ENCODE measurements around the gene ICAM3. TPM values are rescaled to one million over a fixed set of nuclear protein-coding genes. Genes with fewer than 3 reads are reported as not detected.

ICAM3 gene
- total RNA-seq, 4 donors from 2014 or later, result 2.9 to 10.9 (median 5.2) TPM

- Histone ChIP-seq H3K27ac (replicated peaks in 1 of 4) (no peak overlapping the region), H3K27me3 (peaks cover 0 to 66% (median 31%) of the 10 kb centered on the region in 4 donors), H3K9me3 (no peaks in the 10 kb centered on the region), H3K36me3 (peaks cover 7 to 38% (median 27%) of the 10 kb centered on the region in 4 donors), H3K4me1 (peaks cover 34 to 44% (median 40%) of the 10 kb centered on the region in 4 donors), H3K4me3 (no peak overlapping the region)
- no peak for TF ChIP-seq EP300 (IDR thresholded peaks at IDR 0.05)
- TF ChIP-seq POLR2AphosphoS5 (IDR thresholded peaks at IDR 0.05), result no peak
- no peak for TF ChIP-seq POLR2A (IDR thresholded peaks at IDR 0.05; ENCODE audit: low read depth)
- TF ChIP-seq CTCF (IDR thresholded peaks at IDR 0.05), result no peak
- intact Hi-C loops (cut with DNase I), result no loop called here
- no peak for DNase-seq (ENCODE audit: extremely low spot score)
- 99% methylated on average over 10 of the region's 13 CpGs for WGBS
Observed at GRCh38 chr19:10284960-10285278, 54.5 kb downstream of the ICAM3 start.

- H3K27me3 ChIP-seq, result peaks cover 0 to 60% (median 25%) of the 10 kb centered on the region in 4 donors
- TF ChIP-seq EP300 (IDR thresholded peaks at IDR 0.05) (no peak), CTCF (IDR thresholded peaks at IDR 0.05) (no peak), POLR2AphosphoS5 (IDR thresholded peaks at IDR 0.05) (no peak), POLR2A (IDR thresholded peaks at IDR 0.05; ENCODE audit: low read depth) (no peak)
- no peak for DNase-seq (ENCODE audit: extremely low spot score)
- intact Hi-C loops (cut with DNase I), result no loop called here
- peaks cover 28 to 38% (median 34%) of the 10 kb centered on the region in 4 donors for H3K4me1 ChIP-seq
- no peak overlapping the region for H3K4me3 ChIP-seq
- no peak overlapping the region for H3K27ac ChIP-seq (replicated peaks in 1 of 4)
- no peaks in the 10 kb centered on the region for H3K9me3 ChIP-seq
- peaks cover 7 to 39% (median 29%) of the 10 kb centered on the region in 4 donors for H3K36me3 ChIP-seq
- 93% methylated on average over 31 of the region's 34 CpGs for WGBS
Observed at GRCh38 chr19:10284065-10284959, 55.1 kb downstream of the ICAM3 start.

Small RNA genes lying within 50 kb of the gene (small RNA-seq; reads per million reads assigned to genes)
- 0 reads per million in 3 donors for gene AC011511.1
- 0 reads per million in 3 donors for gene AC011511.4

Other genes starting within 250 kb of the ICAM3 start
- not detected for gene ANGPTL6, start 236.9 kb downstream of the ICAM3 start, total RNA-seq
- gene PPAN, start 233.3 kb downstream of the ICAM3 start, total RNA-seq, result 10 to 100 TPM; 22.7 to 39.3 (median 29.1) TPM
- gene P2RY11, start 227.9 kb downstream of the ICAM3 start, total RNA-seq, result 10 to 100 TPM in 1 of 4 donors, 1 to 10 TPM in 3; 4.9 to 11.3 (median 8.5) TPM
- 100 to 1,000 TPM; 220 to 344 (median 305) TPM for gene EIF3G, start 219.7 kb downstream of the ICAM3 start, total RNA-seq
- gene DNMT1, start 144.7 kb downstream of the ICAM3 start, total RNA-seq, result 10 to 100 TPM; 20.8 to 51.4 (median 34.8) TPM
- 10 to 100 TPM; 14.5 to 27.7 (median 20.4) TPM for gene S1PR2, start 108.3 kb downstream of the ICAM3 start, total RNA-seq
- 10 to 100 TPM; 39.9 to 78.0 (median 61.7) TPM for gene MRPL4, start 87.4 kb downstream of the ICAM3 start, total RNA-seq
- 10 to 100 TPM; 15.8 to 63.5 (median 18.4) TPM for gene ICAM1, start 68.5 kb downstream of the ICAM3 start, total RNA-seq
- under 1 TPM in 3 of 4 donors, not detected in 1; 0.29 to 0.78 (median 0.66) TPM for gene ICAM4, start 52.7 kb downstream of the ICAM3 start, total RNA-seq
- under 1 TPM; 0.23 to 0.45 (median 0.37) TPM for gene ICAM5, start 49.7 kb downstream of the ICAM3 start, total RNA-seq
- gene ZGLP1, start 29.8 kb downstream of the ICAM3 start, total RNA-seq, result 1 to 10 TPM in 3 of 4 donors, under 1 TPM in 1; 0.58 to 1.2 (median 1.2) TPM
- 10 to 100 TPM; 16.6 to 29.6 (median 26.5) TPM for gene FDX2, start 23.6 kb downstream of the ICAM3 start, total RNA-seq
- 10 to 100 TPM; 23.7 to 42.2 (median 30.2) TPM for gene RAVER1, start 6.1 kb downstream of the ICAM3 start, total RNA-seq
- 10 to 100 TPM; 50.5 to 71.6 (median 65.9) TPM for gene TYK2, start 40.9 kb upstream of the ICAM3 start, total RNA-seq
- 100 to 1,000 TPM; 131 to 176 (median 160) TPM for gene CDC37, start 63.9 kb upstream of the ICAM3 start, total RNA-seq
- 10 to 100 TPM; 11.6 to 24.5 (median 14.1) TPM for gene PDE4A, start 80.9 kb upstream of the ICAM3 start, total RNA-seq
- gene KEAP1, start 163.7 kb upstream of the ICAM3 start, total RNA-seq, result 10 to 100 TPM; 51.9 to 94.5 (median 80.6) TPM
- gene S1PR5, start 177.8 kb upstream of the ICAM3 start, total RNA-seq, result not detected
- gene ATG4D, start 204.3 kb upstream of the ICAM3 start, total RNA-seq, result 10 to 100 TPM; 18.2 to 44.1 (median 29.7) TPM
- 10 to 100 TPM; 13.7 to 23.9 (median 16.0) TPM for gene KRI1, start 226.4 kb upstream of the ICAM3 start, total RNA-seq
- gene CDKN2D, start 229.4 kb upstream of the ICAM3 start, total RNA-seq, result 10 to 100 TPM; 11.2 to 30.0 (median 18.3) TPM
- not detected for gene AP1M2, start 247.7 kb upstream of the ICAM3 start, total RNA-seq

Data from esophagus muscularis mucosa (tissue), 4 donors.